ENCODE data around the gene PRKN. TPM values are rescaled to one million over a fixed set of nuclear protein-coding genes. Genes with fewer than 3 reads are reported as not detected.
A peak's percentile ranks its signal among the peaks of the same experiment; 100 is the strongest.

The PRKN gene
- total RNA-seq, 1 experiment from 2014 or later, result 2.0 TPM

DNA sequence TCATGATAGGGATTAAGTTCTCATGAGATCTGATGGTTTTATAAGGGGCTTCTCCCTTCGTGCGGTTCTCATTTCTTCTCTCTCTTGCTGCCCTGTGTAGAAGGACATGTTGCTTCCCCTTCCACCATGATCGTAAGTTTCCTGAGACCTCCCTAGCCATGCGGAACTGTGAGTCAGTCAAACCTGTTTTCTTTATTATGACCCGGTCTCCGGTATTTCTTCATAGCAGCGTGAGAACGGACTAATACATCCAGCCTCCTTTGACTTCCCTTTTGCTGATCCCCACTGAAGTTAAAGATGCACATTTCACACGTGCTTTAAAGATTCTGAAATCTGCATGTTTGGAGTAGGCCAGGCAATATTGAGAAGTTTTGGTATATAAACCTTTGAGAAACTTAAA is 543.1 kb downstream of the PRKN start:
- no peak overlapping the region for H3K9ac ChIP-seq (ENCODE audit: extremely low read depth, insufficient read length, low read length)
- Mint-ChIP-seq H3K4me3 (no peak overlapping the region), H3K36me3 (ENCODE audit: insufficient read depth in 1 of 3, low read depth in 3 of 3) (no peaks in the 10 kb centered on the region; a peak in 1 of 7 replicates), H3K4me1 (peaks cover 3% of the 10 kb centered on the region in 2 experiments; a peak in 3 of 4 replicates), H3K27me3 (ENCODE audit: low read depth) (no peaks in the 10 kb centered on the region), H3K9me3 (no peaks in the 10 kb centered on the region), H3K27ac (peak overlapping the region in 1 of 3 experiments; percentile 54; a peak in 1 of 7 replicates)
- H2BK20ac ChIP-seq (ENCODE audit: low read depth, low read length, poor library complexity, severe bottlenecking), result no peak overlapping the region
- TF ChIP-seq CTCF (conservative IDR thresholded peaks at IDR 0.05), result no peak
- no peaks in the 10 kb centered on the region for H3K79me1 ChIP-seq (ENCODE audit: insufficient read depth, low read depth, low read length, poor library complexity, severe bottlenecking)
- H2BK120ac ChIP-seq (ENCODE audit: low read depth, low read length, poor library complexity, severe bottlenecking), result no peak overlapping the region
- no peak overlapping the region for H2BK12ac ChIP-seq (ENCODE audit: insufficient read length, low read depth, low read length)
- H2AFZ ChIP-seq (ENCODE audit: low read length), result no peak overlapping the region
- no peaks in the 10 kb centered on the region for H3K9me3 ChIP-seq (ENCODE audit: control insufficient read depth, low read depth, low read length)
- peaks cover 3% of the 10 kb centered on the region; the same call in 1 of the 2 replicates for H3K4me1 ChIP-seq (ENCODE audit: insufficient read depth, low read length)
- H4K20me1 ChIP-seq (ENCODE audit: control insufficient read depth, insufficient read depth, insufficient read length), result no peaks in the 10 kb centered on the region
- H3K18ac ChIP-seq (ENCODE audit: insufficient read length, low read depth, low read length), result no peak overlapping the region
- H2AK5ac ChIP-seq (ENCODE audit: insufficient read length, low read length), result no peak overlapping the region
- H3K14ac ChIP-seq (ENCODE audit: insufficient read depth, low read length), result no peak overlapping the region
- H3K27ac ChIP-seq (ENCODE audit: insufficient read length, low read depth, low read length), result no peak overlapping the region
- no peak overlapping the region for H2BK15ac ChIP-seq (ENCODE audit: low read depth, low read length)
- H3K23ac ChIP-seq (ENCODE audit: insufficient read length, low read depth, low read length), result no peak overlapping the region
- no peak overlapping the region for H4K5ac ChIP-seq (ENCODE audit: insufficient read length, low read depth, low read length)
- no peak overlapping the region for H2BK5ac ChIP-seq (ENCODE audit: insufficient read length, low read length)
- H3K27me3 ChIP-seq (ENCODE audit: insufficient read depth, low read length), result no peaks in the 10 kb centered on the region
- no peak for DNase-seq
- H4K8ac ChIP-seq (replicated peaks; ENCODE audit: insufficient read length, low read depth, low read length), result no peak overlapping the region
- WGBS (ENCODE audit: extremely low coverage, insufficient read length, low lambda C conversion rate), result no CpG with 5 or more reads among the region's 9 CpGs
- H3K79me2 ChIP-seq (ENCODE audit: insufficient read depth, low read length), result no peaks in the 10 kb centered on the region
- no peak overlapping the region for H4K91ac ChIP-seq (ENCODE audit: insufficient read length, low read depth, low read length)
- H3K56ac ChIP-seq (ENCODE audit: insufficient read length, low read depth, low read length), result no peak overlapping the region
- no peak overlapping the region for H3K4ac ChIP-seq (ENCODE audit: low read depth, low read length)
- H3T11ph ChIP-seq (ENCODE audit: low read length), result no peak overlapping the region
- no peak overlapping the region for H3K4me2 ChIP-seq (ENCODE audit: insufficient read depth, insufficient read length, low read length)
- no peaks in the 10 kb centered on the region for H3K23me2 ChIP-seq (ENCODE audit: insufficient read length, low read depth, low read length, poor library complexity, severe bottlenecking)
